CD8-positive, alpha-beta memory T cell (primary cell): Measurements from ENCODE around the gene GATD1. TPM values are rescaled to one million over a fixed set of nuclear protein-coding genes. Genes with fewer than 3 reads are reported as not detected.
"Not testable (repeated sequence)": the region's sequence is repeated elsewhere in the genome, so short reads cannot be mapped to it uniquely, and the experiment has no call there.

Experiments
- CTCF ChIA-PET: fragments of 350-600 bp; sonication (Branson Sonifier 250); formaldehyde crosslinking; loops from one replicate; lab custom pipeline; 2021; ENCODE audit warnings: antibody characterized with exemption; lab: Charles Lee
- POLR2A ChIA-PET: fragments of 350-600 bp; sonication (Branson Sonifier 250); formaldehyde crosslinking; loops from one replicate; lab custom pipeline; 2021; ENCODE audit warnings: antibody characterized with exemption; lab: Charles Lee
- DNase-seq, 5 donors: peaks; one replicate each; pipeline versions ENCODE4 v3.0.0 to v3.0.0-alpha.2; 2020 to 2022; ENCODE audit warnings: mixed read lengths in 1 of 5
- H3K27ac ChIP-seq: one replicate; pipeline ENCODE4 v1.7.0; 2013; ENCODE audit warnings: low read depth, mild to moderate bottlenecking, low read length, moderate library complexity
- H3K27me3 ChIP-seq: 2 replicates; pipeline ENCODE4 v1.7.0; 2013; ENCODE audit warnings: low read length, mild to moderate bottlenecking; ENCODE audit not compliant: insufficient read depth, poor library complexity, severe bottlenecking
- H3K36me3 ChIP-seq: 2 replicates; pipeline ENCODE4 v1.7.0; 2013; ENCODE audit warnings: mild to moderate bottlenecking, low read length, moderate library complexity; ENCODE audit not compliant: insufficient read depth
- H3K4me1 ChIP-seq: 2 replicates; pipeline ENCODE4 v1.7.0; 2013; ENCODE audit warnings: mild to moderate bottlenecking, low read length, moderate library complexity; ENCODE audit not compliant: insufficient read depth
- H3K4me3 ChIP-seq: 2 replicates; pipeline ENCODE4 v1.7.0; 2013; ENCODE audit warnings: mild to moderate bottlenecking, low read length
- H3K9me3 ChIP-seq: 2 replicates; pipeline ENCODE4 v1.7.0; 2013; ENCODE audit warnings: mild to moderate bottlenecking, low read length
- H3K27ac Mint-ChIP-seq, 8 donors: one replicate each; pipeline ENCODE4 v1.8.0; 2020 to 2021; ENCODE audit warnings: mixed read lengths in 8 of 8, mild to moderate bottlenecking in 6 of 8, inconsistent platforms in 3 of 8, moderate library complexity in 3 of 8
- H3K27me3 Mint-ChIP-seq, 2 donors: one replicate each; pipeline ENCODE4 v1.8.0; 2020 to 2021; ENCODE audit warnings: mixed read lengths in 2 of 2, mild to moderate bottlenecking in 1 of 2, moderate library complexity in 1 of 2
- H3K36me3 Mint-ChIP-seq, 3 donors: one replicate each; pipeline ENCODE4 v1.8.0; 2020 to 2021; ENCODE audit warnings: mixed read lengths in 3 of 3, inconsistent platforms in 1 of 3, mild to moderate bottlenecking in 1 of 3
- H3K4me1 Mint-ChIP-seq, 3 donors: one replicate each; pipeline ENCODE4 v1.8.0; 2020 to 2021; ENCODE audit warnings: mixed read lengths in 3 of 3, inconsistent platforms in 1 of 3, mild to moderate bottlenecking in 1 of 3
- H3K4me3 Mint-ChIP-seq, 7 donors: one replicate each; pipeline ENCODE4 v1.8.0; 2020 to 2021; ENCODE audit warnings: mixed read lengths in 7 of 7, mild to moderate bottlenecking in 6 of 7, moderate library complexity in 4 of 7, inconsistent platforms in 2 of 7
- H3K9me3 Mint-ChIP-seq, 5 donors: one replicate each; pipeline ENCODE4 v1.8.0; 2020 to 2022; ENCODE audit warnings: mixed read lengths in 5 of 5, mild to moderate bottlenecking in 3 of 5, moderate library complexity in 2 of 5, inconsistent platforms in 1 of 5
- polyA plus RNA-seq: library from polyadenylated mRNA; unstranded; fragments of 300-500 nt; fragmentation: Illumina TruSeq; gene quantifications from one replicate; pipeline ENCODE4 v1.2.3, GENCODE V29; 2021
- total RNA-seq, 2 experiments: library from RNA; stranded (reverse); gene quantifications; one replicate each; pipeline ENCODE4 v1.2.3, GENCODE V29; 2021

GATD1 gene
- total and polyA plus RNA-seq, 3 experiments from 2014 or later = 12.9 to 56.3 (median 53.0) TPM

DNA sequence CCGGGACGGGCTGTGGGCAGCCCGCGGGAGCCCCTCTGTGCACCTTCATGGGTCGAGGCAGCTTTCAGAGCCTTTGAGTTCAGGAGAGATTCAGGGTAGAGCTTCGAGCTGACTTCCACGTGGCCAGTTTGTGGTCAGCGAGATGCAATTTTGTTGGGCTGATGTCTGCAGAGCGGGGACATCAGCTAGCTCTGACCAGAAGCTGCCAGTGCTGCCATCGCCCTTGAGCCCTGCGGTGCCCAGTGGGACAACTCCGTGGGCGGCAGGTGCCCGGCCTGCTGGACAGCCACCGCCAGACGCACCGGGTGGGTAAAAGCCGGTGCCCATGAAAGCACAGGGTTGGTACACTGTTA, 29.3 kb downstream of the GATD1 start:
- Mint-ChIP-seq H3K36me3 (peaks cover 0 to 9% (median 0%) of the 10 kb centered on the region in 3 donors), H3K4me3 (peak overlapping the region; percentile 76 to 90 (median 84)), H3K27ac (peak overlapping the region in 6 of 8 donors; percentile 42 to 72 (median 59)), H3K27me3 (no peaks in the 10 kb centered on the region), H3K4me1 (peaks cover 19 to 30% (median 24%) of the 10 kb centered on the region in 3 donors), H3K9me3 (no peaks in the 10 kb centered on the region)
- peak overlapping the region; percentile 93 for H3K27ac ChIP-seq
- DNase-seq = no peak
- peak overlapping the region; percentile 69 for H3K4me3 ChIP-seq
- no peaks in the 10 kb centered on the region for H3K27me3 ChIP-seq
- ChIA-PET POLR2A (interaction anchor here (1.2 to 2.0 kb wide), 3 partner anchors 22 to 49 kb away, joined by 4 to 7 read pairs (median 5); no protein-coding TSS in a partner anchor), CTCF (interaction anchor here (1.3 to 2.7 kb wide), 8 partner anchors 10 to 229 kb away, joined by 4 to 9 read pairs (median 6); no protein-coding TSS in a partner anchor)
- no peaks in the 10 kb centered on the region for H3K36me3 ChIP-seq
- peaks cover 13% of the 10 kb centered on the region for H3K4me1 ChIP-seq
- no peaks in the 10 kb centered on the region for H3K9me3 ChIP-seq

DNA sequence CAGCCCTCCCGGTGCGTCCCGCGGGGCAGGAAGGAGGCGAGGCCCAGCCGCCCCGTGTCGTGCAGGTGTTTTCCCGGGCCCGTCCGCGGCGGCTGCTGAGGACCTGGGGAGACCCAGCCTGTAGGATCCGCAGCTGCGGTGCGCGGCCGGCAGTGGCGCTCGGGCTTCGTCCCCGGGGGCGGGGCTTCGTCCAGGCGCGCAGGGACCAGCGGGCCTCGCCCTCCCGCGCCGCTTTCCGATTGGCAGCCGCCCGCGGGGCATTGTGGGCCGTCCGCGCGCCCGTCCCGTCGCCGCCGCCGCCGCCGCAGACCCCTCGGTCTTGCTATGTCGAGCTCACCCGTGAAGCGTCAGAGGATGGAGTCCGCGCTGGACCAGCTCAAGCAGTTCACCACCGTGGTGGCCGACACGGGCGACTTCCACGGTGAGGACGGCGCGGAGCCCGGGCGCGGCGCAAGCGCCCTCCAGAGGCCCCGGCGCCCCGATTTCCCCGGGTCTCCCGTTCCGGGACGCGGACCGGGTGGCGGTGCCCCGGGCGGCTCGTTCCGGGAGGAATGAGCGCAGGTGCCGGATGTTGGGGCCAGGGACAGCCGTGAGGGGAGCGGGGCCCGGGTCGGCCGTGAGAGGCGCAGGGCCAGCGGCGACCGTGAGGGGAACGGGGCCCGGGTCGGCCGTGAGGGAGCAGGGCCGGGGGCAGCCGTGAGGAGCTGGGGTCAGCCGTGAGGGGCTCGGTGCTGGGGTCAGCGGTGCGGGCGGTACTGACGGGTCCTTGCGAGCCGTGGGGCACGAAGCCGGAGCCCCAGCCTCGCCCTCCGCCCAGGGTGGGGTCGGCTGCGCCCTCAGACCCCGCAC, 29.9 kb downstream of the GATD1 start, which contains the start of gene TALDO1:
TSS of gene TALDO1 (plus strand) at position 307 of the 849 bp plus-strand sequence. CDS start at position 325, 18 bp downstream.
- Mint-ChIP-seq H3K9me3 (no peaks in the 10 kb centered on the region), H3K4me3 (peak within 1 kb of the TSS; percentile 84 to 92 (median 85)), H3K4me1 (peaks cover 16 to 26% (median 24%) of the 10 kb centered on the region in 3 donors), H3K27me3 (no peaks in the 10 kb centered on the region), H3K27ac (peak within 1 kb of the TSS; percentile 42 to 84 (median 66)), H3K36me3 (peaks cover 0 to 4% (median 0%) of the 10 kb centered on the region in 3 donors)
- no peaks in the 10 kb centered on the region for H3K27me3 ChIP-seq
- H3K27ac ChIP-seq = peak within 1 kb of the TSS; percentile 93
- peak; percentile 69 to 82 (median 74) for DNase-seq
- no peaks in the 10 kb centered on the region for H3K36me3 ChIP-seq
- H3K9me3 ChIP-seq = no peaks in the 10 kb centered on the region
- ChIA-PET CTCF (interaction anchor here (1.3 to 2.7 kb wide), 8 partner anchors 9 to 228 kb away, joined by 4 to 9 read pairs (median 6); partner anchors contain the start of genes DEAF1 and TMEM80), POLR2A (interaction anchor here (1.2 to 2.0 kb wide), 3 partner anchors 21 to 50 kb away, joined by 4 to 7 read pairs (median 5); no protein-coding TSS in a partner anchor)
- peak within 1 kb of the TSS; percentile 69 for H3K4me3 ChIP-seq
- peaks cover 13% of the 10 kb centered on the region for H3K4me1 ChIP-seq

DNA sequence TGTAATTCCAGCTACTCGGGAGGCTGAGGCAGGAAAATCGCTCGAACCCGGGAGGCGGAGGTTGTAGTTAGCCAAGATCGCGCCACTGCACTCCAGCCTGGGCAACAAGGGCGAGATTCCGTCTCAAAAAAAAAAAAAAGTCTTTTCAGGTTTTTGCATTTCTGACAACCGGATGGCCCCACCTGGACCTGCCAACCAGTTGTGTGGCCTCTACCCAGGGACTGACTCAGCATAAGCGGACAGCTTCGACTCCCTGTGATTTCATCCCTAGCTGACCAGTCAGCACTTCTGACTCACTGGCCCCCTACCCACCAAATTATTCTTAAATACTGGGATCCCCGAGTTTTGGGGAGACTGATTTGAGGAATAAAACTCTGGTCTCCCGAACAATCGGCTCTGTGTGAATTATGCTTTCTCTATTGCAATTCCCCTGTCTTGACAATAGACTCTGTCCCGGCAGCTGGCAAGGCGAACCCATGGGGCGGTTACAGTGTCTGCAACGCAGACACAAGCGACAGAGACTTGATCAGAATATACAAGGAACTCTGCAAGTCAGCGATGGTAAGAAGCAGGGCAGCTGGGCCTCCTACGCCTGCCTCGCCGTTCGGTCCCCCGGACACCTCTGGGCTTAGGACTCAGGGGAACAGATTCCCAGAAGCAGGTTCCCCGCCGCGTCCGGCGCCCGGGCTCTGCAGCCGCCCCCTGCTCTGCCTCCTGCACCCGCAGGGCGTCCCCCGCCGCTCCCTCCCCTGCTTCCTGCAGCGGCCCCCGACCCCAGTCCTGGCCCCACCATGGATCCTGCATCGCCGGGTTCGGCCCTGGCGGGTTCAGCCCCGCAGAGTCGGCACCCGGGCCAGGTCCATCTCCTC, 30.8 kb downstream of the GATD1 start:
- Histone ChIP-seq H3K4me1 (peaks cover 13% of the 10 kb centered on the region), H3K27me3 (no peaks in the 10 kb centered on the region), H3K36me3 (no peaks in the 10 kb centered on the region), H3K4me3 (peak overlapping the region; percentile 60), H3K9me3 (no peaks in the 10 kb centered on the region), H3K27ac (peak overlapping the region; percentile 93)
- Mint-ChIP-seq H3K27me3 (no peaks in the 10 kb centered on the region), H3K9me3 (no peaks in the 10 kb centered on the region), H3K4me1 (peaks cover 16 to 24% (median 24%) of the 10 kb centered on the region in 3 donors), H3K36me3 (no peaks in the 10 kb centered on the region), H3K27ac (peak overlapping the region in 7 of 8 donors; percentile 14 to 84 (median 64)), H3K4me3 (peak overlapping the region; percentile 84 to 92 (median 85))
- peak in 1 of 5 donors; percentile 66 for DNase-seq
- CTCF ChIA-PET = interaction anchor here (0.6 to 2.7 kb wide), 6 partner anchors 8 to 111 kb away, joined by 4 to 9 read pairs (median 6); partner anchors contain the start of genes DEAF1 and TMEM80
- POLR2A ChIA-PET = interaction anchor here (1.2 to 2.0 kb wide), 3 partner anchors 10 to 30 kb away, joined by 3 to 7 read pairs (median 5); no protein-coding TSS in a partner anchor

DNA sequence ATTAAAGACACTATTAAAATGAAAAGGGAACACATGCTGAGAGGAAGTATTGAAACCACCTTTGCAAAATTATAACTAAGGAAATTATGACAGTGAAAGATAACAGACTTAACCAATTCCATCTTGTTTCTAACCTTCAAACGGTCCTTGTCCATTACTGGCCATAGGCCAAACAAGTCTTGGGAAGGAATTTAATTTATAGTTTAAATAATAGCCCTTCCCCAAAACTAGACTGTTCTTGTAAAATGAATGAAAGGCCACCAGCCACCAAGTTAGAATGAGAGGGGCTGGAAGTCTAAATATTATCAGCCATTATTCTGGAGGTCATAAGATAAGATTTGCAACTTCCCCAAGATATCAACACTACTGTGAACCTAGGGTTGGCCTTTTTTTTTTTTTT, 31.9 kb downstream of the GATD1 start:
- ChIA-PET POLR2A (interaction anchor here (1.2 kb wide), 1 partner anchor 11 kb away, joined by 3 read pairs; no protein-coding TSS in a partner anchor), CTCF (no interaction called here)
- H3K27me3 Mint-ChIP-seq = no peaks in the 10 kb centered on the region
- no peaks in the 10 kb centered on the region for H3K27me3 ChIP-seq
- DNase-seq = no peak
- H3K4me1 ChIP-seq = peaks cover 13% of the 10 kb centered on the region
- no peak overlapping the region for H3K4me3 ChIP-seq
- peak overlapping the region in 6 of 7 donors; percentile 13 to 75 (median 28) for H3K4me3 Mint-ChIP-seq
- no peak overlapping the region for H3K27ac ChIP-seq
- no peaks in the 10 kb centered on the region for H3K9me3 Mint-ChIP-seq
- H3K27ac Mint-ChIP-seq = no peak overlapping the region
- no peaks in the 10 kb centered on the region for H3K36me3 Mint-ChIP-seq
- no peaks in the 10 kb centered on the region for H3K9me3 ChIP-seq
- H3K4me1 Mint-ChIP-seq = peaks cover 16 to 24% (median 24%) of the 10 kb centered on the region in 3 donors
- no peaks in the 10 kb centered on the region for H3K36me3 ChIP-seq

DNA sequence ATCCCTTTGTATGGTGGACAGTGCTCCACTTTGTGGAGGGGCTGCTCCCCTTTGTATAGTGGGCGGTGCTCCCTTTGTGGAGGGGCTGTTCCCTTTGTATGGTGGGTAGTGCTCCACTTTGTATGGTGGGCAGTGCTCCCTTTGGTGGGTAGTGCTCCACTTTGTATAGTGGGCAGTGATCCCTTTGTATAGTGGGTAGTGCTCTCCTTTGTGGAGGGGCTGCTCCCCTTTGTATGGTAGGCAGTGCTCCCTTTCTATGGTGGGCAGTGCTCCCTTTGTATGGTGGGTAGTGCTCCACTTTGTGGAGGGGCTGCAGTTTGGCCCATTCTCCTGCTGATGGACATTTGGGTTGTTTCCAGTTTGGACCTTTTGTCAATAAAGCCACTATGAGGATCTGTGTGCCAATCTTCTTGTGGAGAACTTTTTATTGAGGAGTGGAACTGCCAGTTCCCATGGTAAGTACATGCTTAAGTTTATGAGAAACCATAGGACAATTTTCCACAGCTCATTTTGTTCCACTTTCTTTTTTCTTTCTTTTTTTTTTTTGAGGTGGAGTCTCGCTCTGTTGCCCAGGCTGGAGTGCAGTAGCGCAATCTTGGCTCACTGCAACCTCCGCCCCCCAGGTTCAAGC, 34.6 kb downstream of the GATD1 start:
- peaks cover 7 to 9% (median 9%) of the 10 kb centered on the region in 3 donors for H3K4me1 Mint-ChIP-seq
- no peak overlapping the region for H3K4me3 Mint-ChIP-seq
- ChIA-PET POLR2A (interaction anchor here (0.8 kb wide), 1 partner anchor 186 kb away, joined by 4 read pairs; no protein-coding TSS in a partner anchor), CTCF (no interaction called here)
- peaks cover 5% of the 10 kb centered on the region for H3K4me1 ChIP-seq
- no peaks in the 10 kb centered on the region for H3K9me3 Mint-ChIP-seq
- H3K27me3 ChIP-seq = no peaks in the 10 kb centered on the region
- H3K4me3 ChIP-seq = no peak overlapping the region
- H3K9me3 ChIP-seq = no peaks in the 10 kb centered on the region
- no peaks in the 10 kb centered on the region for H3K36me3 ChIP-seq
- no peak overlapping the region for H3K27ac ChIP-seq
- DNase-seq = no peak
- peaks cover 2 to 6% of the 10 kb centered on the region in 2 donors for H3K27me3 Mint-ChIP-seq
- no peaks in the 10 kb centered on the region for H3K36me3 Mint-ChIP-seq
- no peak overlapping the region for H3K27ac Mint-ChIP-seq

DNA sequence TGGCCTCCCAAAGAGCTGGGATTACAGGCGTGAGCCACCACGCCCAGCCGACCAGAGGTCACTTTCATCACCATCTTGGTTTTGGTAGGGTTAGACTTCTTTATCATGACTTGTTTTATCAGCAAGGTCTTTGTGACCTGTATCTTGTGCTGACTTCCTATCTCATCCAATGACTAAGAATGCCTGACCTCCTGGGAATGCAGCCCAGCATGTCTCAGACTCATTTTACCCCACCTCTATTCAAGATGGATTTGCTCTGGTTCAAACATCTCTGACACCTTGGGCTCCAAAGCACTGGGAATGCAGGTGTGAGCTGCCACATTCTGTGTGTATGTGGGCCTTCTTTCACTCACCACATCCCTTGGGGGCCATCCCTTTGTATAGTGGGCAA, 35.1 kb downstream of the GATD1 start:
- Mint-ChIP-seq H3K27ac (no peak overlapping the region), H3K4me1 (peaks cover 12 to 15% (median 15%) of the 10 kb centered on the region in 3 donors), H3K9me3 (no peaks in the 10 kb centered on the region), H3K36me3 (no peaks in the 10 kb centered on the region), H3K4me3 (no peak overlapping the region), H3K27me3 (peaks cover 2 to 6% of the 10 kb centered on the region in 2 donors)
- Histone ChIP-seq H3K4me3 (no peak overlapping the region), H3K27ac (no peak overlapping the region), H3K4me1 (peaks cover 10% of the 10 kb centered on the region), H3K9me3 (no peaks in the 10 kb centered on the region), H3K36me3 (no peaks in the 10 kb centered on the region), H3K27me3 (no peaks in the 10 kb centered on the region)
- POLR2A ChIA-PET = interaction anchor here (0.8 kb wide), 1 partner anchor 63 kb away, joined by 4 read pairs; the partner anchor contains the start of gene PIDD1
- DNase-seq = no peak
- CTCF ChIA-PET = no interaction called here

DNA sequence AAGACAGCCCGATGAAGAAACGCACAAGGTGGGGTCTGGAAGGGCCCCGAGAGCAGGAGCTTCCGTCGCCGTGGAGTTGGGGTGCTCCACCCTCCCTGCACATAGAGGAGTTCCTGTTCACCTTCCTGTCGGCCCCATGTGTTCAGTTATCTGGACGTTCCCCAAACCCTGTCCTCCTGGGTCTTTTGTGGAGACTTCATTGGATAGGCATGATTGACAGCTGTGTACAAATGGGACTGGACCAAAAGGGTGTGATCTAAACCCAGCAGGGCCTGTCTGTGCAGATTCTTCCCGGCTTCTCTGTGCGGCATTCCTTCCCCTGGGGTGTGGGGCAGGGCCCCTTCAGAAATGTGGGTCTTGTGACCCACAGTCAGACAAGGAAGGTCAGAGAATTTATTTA, 39.4 kb downstream of the GATD1 start:
- POLR2A ChIA-PET = interaction anchor here (0.6 kb wide), 1 partner anchor 53 kb away, joined by 14 read pairs; no protein-coding TSS in a partner anchor
- DNase-seq, H3K36me3 ChIP-seq, H3K9me3 Mint-ChIP-seq, H3K36me3 Mint-ChIP-seq, H3K27me3 ChIP-seq, H3K27me3 Mint-ChIP-seq, H3K27ac Mint-ChIP-seq, H3K27ac ChIP-seq, H3K9me3 ChIP-seq: not testable (repeated sequence)
- H3K4me1 Mint-ChIP-seq = peaks cover 10 to 14% (median 12%) of the 10 kb centered on the region in 3 donors
- peak overlapping the region; percentile 2 for H3K4me3 ChIP-seq
- peak overlapping the region in 3 of 7 donors; percentile 15 to 58 (median 52) for H3K4me3 Mint-ChIP-seq
- CTCF ChIA-PET = interaction anchor here (1.9 to 2.5 kb wide), 2 partner anchors 8 to 10 kb away, joined by 9 read pairs; partner anchors contain the start of gene TALDO1
- peaks cover 12% of the 10 kb centered on the region for H3K4me1 ChIP-seq
